ENCODE data around the gene FASN. TPM values are rescaled to one million over a fixed set of nuclear protein-coding genes. Genes with fewer than 3 reads are reported as not detected.
A peak's percentile ranks its signal among the peaks of the same experiment; 100 is the strongest.

Gene FASN
- total and polyA plus RNA-seq, 2 of the 4 experiments (the other 2 are of a cell fraction), result 12.4 to 56.0 TPM

DNA sequence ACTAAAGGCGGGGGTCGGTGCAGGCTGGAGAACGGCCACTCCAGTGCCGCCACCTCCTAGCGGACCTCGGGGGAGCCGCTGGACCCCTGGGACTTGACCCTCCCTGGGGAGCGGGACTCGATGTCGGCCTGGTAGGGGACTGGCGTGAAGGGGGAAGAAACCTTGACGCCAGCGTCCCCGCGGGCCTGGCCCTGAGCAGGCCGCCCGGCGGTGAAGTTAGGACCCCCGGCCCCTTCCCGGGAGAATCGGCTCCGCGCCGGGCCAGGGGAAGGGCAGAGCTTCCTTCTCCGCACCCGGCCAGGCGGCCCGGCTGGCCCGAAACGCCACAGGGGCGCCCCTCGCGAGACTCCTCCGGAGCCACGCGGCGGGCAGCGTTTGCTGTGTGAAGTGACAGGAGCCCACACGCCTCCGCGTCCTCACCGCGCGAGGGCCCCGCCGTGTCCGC, 32.8 kb downstream of the FASN start:
- DNase-seq, result peak; percentile 24

More for the DNA sequence above, 32.8 kb downstream of the FASN start:
- Histone ChIP-seq H2BK15ac (ENCODE audit: low read depth, low read length) (no peak overlapping the region), H2AK5ac (ENCODE audit: low read depth, low read length) (peak overlapping the region; percentile 43), H2BK120ac (ENCODE audit: low read depth, low read length) (no peak overlapping the region), H2AFZ (replicated peaks; ENCODE audit: low read length, poor library complexity) (peak overlapping the region; percentile 100), H4K8ac (ENCODE audit: low read depth in 2 of 2, low read length in 2 of 2) (peak overlapping the region; percentile 34 to 67; a peak in 3 of 4 replicates), H3K18ac (ENCODE audit: low read depth, low read length) (no peak overlapping the region), H4K91ac (ENCODE audit: insufficient read depth, low read depth, low read length) (no peak overlapping the region; the same call in 1 of the 2 replicates), H3K23ac (ENCODE audit: low read depth, low read length) (no peak overlapping the region; the same call in 1 of the 2 replicates), H3K9ac (ENCODE audit: low read depth, low read length) (peak overlapping the region; percentile 76), H3K9me1 (ENCODE audit: insufficient read depth, low read length) (no peaks in the 10 kb centered on the region; the same call in 1 of the 2 replicates), H2AK9ac (replicated peaks; ENCODE audit: low read depth, low read length, poor library complexity) (peak overlapping the region; percentile 98), H3K4me2 (ENCODE audit: low read depth, low read length) (peak overlapping the region; percentile 88), H4K20me1 (ENCODE audit: insufficient read depth, low read length) (peaks cover 3% of the 10 kb centered on the region; the same call in 1 of the 2 replicates), H3K56ac (ENCODE audit: extremely low read depth, insufficient read depth, low read length) (no peak overlapping the region), H3K79me1 (ENCODE audit: low read depth in 1 of 2, low read length in 2 of 2) (peaks cover 5 to 36% of the 10 kb centered on the region in 2 experiments; a peak in 3 of 4 replicates), H3K14ac (replicated peaks; ENCODE audit: low read depth, low read length) (no peak overlapping the region; the same call in 1 of the 2 replicates), H3K27ac (ENCODE audit: insufficient read depth, low read length) (peak overlapping the region; percentile 51), H3K27me3 (ENCODE audit: control insufficient read depth, insufficient read depth, low read length) (no peaks in the 10 kb centered on the region), H3K4me1 (ENCODE audit: control insufficient read depth, insufficient read depth, low read length) (peaks cover 10% of the 10 kb centered on the region), H2BK20ac (ENCODE audit: low read depth, low read length) (no peak overlapping the region), H3K4me3 (ENCODE audit: insufficient read depth, low read depth, low read length) (peak overlapping the region; percentile 57), H3K9me3 (ENCODE audit: control insufficient read depth, insufficient read depth, low read length) (no peaks in the 10 kb centered on the region), H3K36me3 (ENCODE audit: control insufficient read depth, insufficient read depth, low read length) (peaks cover 32% of the 10 kb centered on the region), H4K5ac (ENCODE audit: low read depth, low read length) (peak overlapping the region; percentile 25; the same call in 1 of the 2 replicates), H2BK5ac (ENCODE audit: low read depth, low read length, poor library complexity, severe bottlenecking) (peak overlapping the region; percentile 21), H3K4ac (ENCODE audit: low read depth, low read length) (peak overlapping the region; percentile 29)
- 1% methylated on average over 18 of the region's 47 CpGs; no CpG with 5 or more reads in 1 of the 2 experiments for WGBS, 2 experiments (ENCODE audit: extremely low coverage in 2 of 2, insufficient read length in 1 of 2)
- dilution Hi-C loops (cut with HindIII; ENCODE audit: low sequenced_read_pairs, unreplicated experiment) (no loop called here), in situ Hi-C loops (cut with MboI; ENCODE audit: low sequenced_read_pairs) (no loop called here), intact Hi-C loops (cut with micrococcal nuclease) (no loop called here)
- peak; percentile 68 for ATAC-seq (ENCODE audit: low read depth)
- BruUV-seq (replicated peaks), result no TSS peak
- ChIA-PET CTCF (no interaction called here), POLR2A (ENCODE audit: unreplicated experiment) (no interaction called here)
- TF ChIP-seq RAD21 (IDR thresholded peaks at IDR 0.05; ENCODE audit: low read length) (no peak), MXI1 (IDR thresholded peaks at IDR 0.05; ENCODE audit: borderline replicate concordance, low read depth, low read length) (peak; percentile 97), POLR2A (IDR thresholded peaks at IDR 0.05; ENCODE audit: low read depth, low read length) (peak; percentile 46; the same call in 1 of the 2 replicates)
